ENCODE data around the gene MAP7D2. TPM values are rescaled to one million over a fixed set of nuclear protein-coding genes. Genes with fewer than 3 reads are reported as not detected.

The MAP7D2 gene
- total and polyA plus RNA-seq, 2 of the 4 experiments (the other 2 are of a cell fraction) = 0.18 to 0.19 TPM

DNA sequence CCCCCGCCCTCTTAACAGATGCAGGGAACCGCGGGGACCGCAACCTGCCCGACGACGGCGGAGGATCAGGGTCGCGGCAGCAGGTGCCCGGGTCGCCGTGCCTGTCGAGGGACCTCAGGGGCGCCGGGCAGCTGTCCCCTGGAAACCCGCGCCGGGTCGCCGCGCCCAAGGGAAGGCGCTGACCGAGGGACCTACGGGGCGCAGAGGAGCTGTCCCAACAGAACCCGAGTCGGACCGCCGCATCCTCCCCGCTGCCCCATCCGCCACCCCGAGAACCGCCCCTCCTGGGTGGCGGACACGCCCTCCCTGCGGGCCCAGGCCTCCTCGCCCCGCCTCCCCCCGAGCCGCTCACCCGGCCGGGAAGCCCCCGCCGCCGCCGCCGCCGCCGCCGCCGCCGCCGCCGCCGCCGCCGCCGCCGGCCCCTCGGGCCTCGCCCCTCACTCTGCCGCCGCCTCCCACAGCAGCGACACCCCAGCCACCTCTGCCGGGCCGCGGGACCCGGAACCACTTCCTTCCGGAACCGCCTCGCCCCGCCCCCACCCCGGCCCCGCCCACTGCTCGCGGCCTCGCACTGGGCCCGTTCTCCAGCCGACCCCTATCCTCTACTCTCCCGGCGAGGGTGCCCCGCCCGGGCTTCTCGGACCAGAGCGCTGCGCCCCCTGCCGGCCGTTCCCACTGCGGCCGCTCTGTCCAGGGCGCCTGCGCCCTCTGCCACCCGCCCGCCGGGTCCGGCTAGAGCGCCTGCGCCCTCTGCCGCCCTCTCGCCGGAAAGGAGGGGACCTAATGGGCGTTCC is 126.0 kb downstream of the MAP7D2 start, which contains the start of gene BCLAF3:
Gene BCLAF3 (minus strand): TSS at position 506 of the 794 bp plus-strand sequence. CDS start 20,797 bp downstream, outside the sequence.
- Histone ChIP-seq H4K20me1 (ENCODE audit: insufficient read depth, low read length) (no peaks in the 10 kb centered on the region), H2AK5ac (ENCODE audit: low read depth, low read length) (0 out of 2 replicates have a peak within 1 kb of the TSS, but pooled peaks have one; percentile 48), H3K18ac (ENCODE audit: low read depth, low read length) (peak within 1 kb of the TSS; percentile 87), H2BK20ac (ENCODE audit: low read depth, low read length) (no peak within 1 kb of the TSS), H2BK120ac (ENCODE audit: low read depth, low read length) (no peak within 1 kb of the TSS), H3K9me3 (ENCODE audit: control insufficient read depth, insufficient read depth, low read length) (no peaks in the 10 kb centered on the region), H3K4me1 (ENCODE audit: control insufficient read depth, insufficient read depth, low read length) (no peaks in the 10 kb centered on the region; the same call in 1 of the 2 replicates), H2AFZ (replicated peaks; ENCODE audit: low read length, poor library complexity) (peak within 1 kb of the TSS; percentile 91), H3K14ac (replicated peaks; ENCODE audit: low read depth, low read length) (peak within 1 kb of the TSS; percentile 17; the same call in 1 of the 2 replicates), H3K79me1 (ENCODE audit: low read depth in 1 of 2, low read length in 2 of 2) (peaks cover 0 to 8% of the 10 kb centered on the region in 2 experiments; a peak in 2 of 4 replicates), H3K9ac (ENCODE audit: low read depth, low read length) (peak within 1 kb of the TSS; percentile 66), H3K36me3 (ENCODE audit: control insufficient read depth, insufficient read depth, low read length) (no peaks in the 10 kb centered on the region), H3K4ac (ENCODE audit: low read depth, low read length) (peak within 1 kb of the TSS; percentile 33; the same call in 1 of the 2 replicates), H4K5ac (ENCODE audit: low read depth, low read length) (peak within 1 kb of the TSS; percentile 99), H2BK5ac (ENCODE audit: low read depth, low read length, poor library complexity, severe bottlenecking) (peak within 1 kb of the TSS; percentile 12), H3K23ac (ENCODE audit: low read depth, low read length) (no peak within 1 kb of the TSS), H3K4me3 (ENCODE audit: insufficient read depth, low read depth, low read length) (peak within 1 kb of the TSS; percentile 83), H4K91ac (ENCODE audit: insufficient read depth, low read depth, low read length) (peak within 1 kb of the TSS; percentile 70), H2BK15ac (ENCODE audit: low read depth, low read length) (peak within 1 kb of the TSS; percentile 78; the same call in 1 of the 3 replicates), H3K27ac (ENCODE audit: insufficient read depth, low read length) (peak within 1 kb of the TSS; percentile 56), H3K9me1 (ENCODE audit: insufficient read depth, low read length) (0 out of 2 replicates have a peak, but pooled peaks cover 3% of the 10 kb centered on the region), H3K56ac (ENCODE audit: extremely low read depth, insufficient read depth, low read length) (no peak within 1 kb of the TSS), H2AK9ac (replicated peaks; ENCODE audit: low read depth, low read length, poor library complexity) (peak within 1 kb of the TSS; percentile 33), H3K4me2 (ENCODE audit: low read depth, low read length) (peak within 1 kb of the TSS; percentile 95), H3K27me3 (ENCODE audit: control insufficient read depth, insufficient read depth, low read length) (no peaks in the 10 kb centered on the region; the same call in 1 of the 2 replicates), H4K8ac (ENCODE audit: low read depth in 2 of 2, low read length in 2 of 2) (peak within 1 kb of the TSS; percentile 93 to 99)
- POLR2A ChIA-PET (ENCODE audit: unreplicated experiment) = no interaction called here
- BruUV-seq (replicated peaks) = no TSS peak
- intact Hi-C loops (cut with micrococcal nuclease) = loop anchor here (1.0 to 10.0 kb wide), 5 partner anchors 77 to 618 kb away; partner anchors contain the start of gene MAP7D2
- peak; percentile 79 for DNase-seq
- in situ Hi-C loops (cut with MboI; ENCODE audit: low sequenced_read_pairs) = loop anchor here (25.0 kb wide), 1 partner anchor 628 kb away; no protein-coding TSS in a partner anchor
- CTCF ChIA-PET = no interaction called here
- ATAC-seq (ENCODE audit: low read depth) = peak; percentile 97
- 28% methylated on average over 39 of the region's 103 CpGs; no CpG with 5 or more reads in 1 of the 2 experiments for WGBS, 2 experiments (ENCODE audit: extremely low coverage in 2 of 2, insufficient read length in 1 of 2)
- dilution Hi-C loops (cut with HindIII; ENCODE audit: low sequenced_read_pairs, unreplicated experiment) = no loop called here
- TF ChIP-seq ELK1 (IDR thresholded peaks at IDR 0.05; ENCODE audit: borderline replicate concordance, low read depth, low read length) = no peak
- TF ChIP-seq NFE2L2 (IDR thresholded peaks at IDR 0.05; ENCODE audit: low read depth, low read length) = no peak
- TF ChIP-seq MAZ (IDR thresholded peaks at IDR 0.05; ENCODE audit: borderline replicate concordance, low read depth, low read length) = peak; percentile 98
- TF ChIP-seq RFX5 (IDR thresholded peaks at IDR 0.05; ENCODE audit: low read depth, low read length) = no peak
- peak; percentile 86 for TF ChIP-seq CTCF (conservative IDR thresholded peaks at IDR 0.05; ENCODE audit: low read depth, low read length)
- no peak for TF ChIP-seq BHLHE40 (IDR thresholded peaks at IDR 0.05; ENCODE audit: low read depth, low read length)
- peak; percentile 58 for TF ChIP-seq SMC3 (IDR thresholded peaks at IDR 0.05; ENCODE audit: low read depth, low read length)
- no peak for TF ChIP-seq CEBPB (IDR thresholded peaks at IDR 0.05; ENCODE audit: low read depth, low read length)
- no peak for TF ChIP-seq USF2 (IDR thresholded peaks at IDR 0.05; ENCODE audit: low read depth, low read length)
- peak; percentile 53 for TF ChIP-seq RAD21 (IDR thresholded peaks at IDR 0.05; ENCODE audit: low read length)
- TF ChIP-seq FOS (IDR thresholded peaks at IDR 0.05; ENCODE audit: low read depth, low read length) = no peak
- TF ChIP-seq MXI1 (IDR thresholded peaks at IDR 0.05; ENCODE audit: borderline replicate concordance, low read depth, low read length) = no peak
- no peak for TF ChIP-seq POLR2A (IDR thresholded peaks at IDR 0.05; ENCODE audit: low read depth, low read length)
- no peak for TF ChIP-seq CHD1 (IDR thresholded peaks at IDR 0.05; ENCODE audit: low read depth, low read length)

All from IMR-90 (cell line).